WTC11 (cell line): ENCODE results near the gene CNTNAP5.

Source experiments
- AFF4 ChIP-seq: sonication (generic); formaldehyde crosslinking; IDR thresholded peaks from 2 replicates; pipeline ENCODE4 v1.8.1; 2023; ENCODE audit warnings: mild to moderate bottlenecking, missing genetic modification reagents, borderline replicate concordance
- GABPB1 ChIP-seq: sonication (generic); formaldehyde crosslinking; IDR thresholded peaks from 2 replicates; pipeline ENCODE4 v1.8.1; 2023; ENCODE audit warnings: mild to moderate bottlenecking, missing genetic modification reagents
- JUN ChIP-seq: sonication (generic); formaldehyde crosslinking; IDR thresholded peaks from 2 replicates; pipeline ENCODE4 v1.8.0; 2023; ENCODE audit warnings: mild to moderate bottlenecking, missing genetic modification reagents
- NR2C2 ChIP-seq: sonication (generic); formaldehyde crosslinking; IDR thresholded peaks from 2 replicates; pipeline ENCODE4 v1.8.0; 2022; ENCODE audit warnings: mild to moderate bottlenecking, missing genetic modification reagents
- SMAD3 ChIP-seq: sonication (generic); formaldehyde crosslinking; IDR thresholded peaks from 2 replicates; pipeline ENCODE4 v1.8.0; 2022; ENCODE audit warnings: missing genetic modification reagents, mild to moderate bottlenecking, borderline replicate concordance
- TEAD4 ChIP-seq: sonication (generic); formaldehyde crosslinking; IDR thresholded peaks from 2 replicates; pipeline ENCODE4 v1.8.0; 2022; ENCODE audit warnings: mild to moderate bottlenecking, missing genetic modification reagents
- ZBTB43 ChIP-seq: sonication (generic); formaldehyde crosslinking; IDR thresholded peaks from 2 replicates; pipeline ENCODE4 v1.8.1; 2023; ENCODE audit warnings: mild to moderate bottlenecking, missing genetic modification reagents
- ZNF263 ChIP-seq: sonication (generic); formaldehyde crosslinking; IDR thresholded peaks from 2 replicates; pipeline ENCODE4 v1.8.1; 2022; ENCODE audit warnings: low read depth, mild to moderate bottlenecking, moderate library complexity, missing genetic modification reagents
- ZNF423 ChIP-seq: fragments of 250-450 bp; sonication (Bioruptor Pico); IDR thresholded peaks from 2 replicates; pipeline ENCODE4 v2.1.2; 2022; ENCODE audit warnings: mild to moderate bottlenecking, moderate library complexity
- TF ChIP-seq, protein P1 (sequence below): sonication (generic); formaldehyde crosslinking; IDR thresholded peaks from 2 replicates; pipeline ENCODE4 v1.8.1; 2022; ENCODE audit warnings: low read depth, missing genetic modification reagents, borderline replicate concordance
- TF ChIP-seq, protein P2 (sequence below): fragments of 200-600 bp; IDR thresholded peaks from 2 replicates; pipeline ENCODE4 v1.8.0; 2022; ENCODE audit warnings: antibody characterized with exemption
- TF ChIP-seq, protein P3 (sequence below): sonication (generic); formaldehyde crosslinking; IDR thresholded peaks from 2 replicates; pipeline ENCODE4 v1.8.1; 2022; ENCODE audit warnings: missing genetic modification reagents, borderline replicate concordance
- TF ChIP-seq, protein P4 (sequence below): sonication (generic); formaldehyde crosslinking; IDR thresholded peaks from 2 replicates; pipeline ENCODE4 v1.8.1; 2023; ENCODE audit warnings: mild to moderate bottlenecking, missing genetic modification reagents, moderate library complexity

GRCh38 chr2:124837496-124837895, 812.4 kb downstream of the CNTNAP5 start:
- TF ChIP-seq AFF4 (CRISPR knock-in tag), result no peak
- TF ChIP-seq, protein P1, sequence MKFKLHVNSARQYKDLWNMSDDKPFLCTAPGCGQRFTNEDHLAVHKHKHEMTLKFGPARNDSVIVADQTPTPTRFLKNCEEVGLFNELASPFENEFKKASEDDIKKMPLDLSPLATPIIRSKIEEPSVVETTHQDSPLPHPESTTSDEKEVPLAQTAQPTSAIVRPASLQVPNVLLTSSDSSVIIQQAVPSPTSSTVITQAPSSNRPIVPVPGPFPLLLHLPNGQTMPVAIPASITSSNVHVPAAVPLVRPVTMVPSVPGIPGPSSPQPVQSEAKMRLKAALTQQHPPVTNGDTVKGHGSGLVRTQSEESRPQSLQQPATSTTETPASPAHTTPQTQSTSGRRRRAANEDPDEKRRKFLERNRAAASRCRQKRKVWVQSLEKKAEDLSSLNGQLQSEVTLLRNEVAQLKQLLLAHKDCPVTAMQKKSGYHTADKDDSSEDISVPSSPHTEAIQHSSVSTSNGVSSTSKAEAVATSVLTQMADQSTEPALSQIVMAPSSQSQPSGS (CRISPR knock-in tag), result no peak
- TF ChIP-seq, protein P2, sequence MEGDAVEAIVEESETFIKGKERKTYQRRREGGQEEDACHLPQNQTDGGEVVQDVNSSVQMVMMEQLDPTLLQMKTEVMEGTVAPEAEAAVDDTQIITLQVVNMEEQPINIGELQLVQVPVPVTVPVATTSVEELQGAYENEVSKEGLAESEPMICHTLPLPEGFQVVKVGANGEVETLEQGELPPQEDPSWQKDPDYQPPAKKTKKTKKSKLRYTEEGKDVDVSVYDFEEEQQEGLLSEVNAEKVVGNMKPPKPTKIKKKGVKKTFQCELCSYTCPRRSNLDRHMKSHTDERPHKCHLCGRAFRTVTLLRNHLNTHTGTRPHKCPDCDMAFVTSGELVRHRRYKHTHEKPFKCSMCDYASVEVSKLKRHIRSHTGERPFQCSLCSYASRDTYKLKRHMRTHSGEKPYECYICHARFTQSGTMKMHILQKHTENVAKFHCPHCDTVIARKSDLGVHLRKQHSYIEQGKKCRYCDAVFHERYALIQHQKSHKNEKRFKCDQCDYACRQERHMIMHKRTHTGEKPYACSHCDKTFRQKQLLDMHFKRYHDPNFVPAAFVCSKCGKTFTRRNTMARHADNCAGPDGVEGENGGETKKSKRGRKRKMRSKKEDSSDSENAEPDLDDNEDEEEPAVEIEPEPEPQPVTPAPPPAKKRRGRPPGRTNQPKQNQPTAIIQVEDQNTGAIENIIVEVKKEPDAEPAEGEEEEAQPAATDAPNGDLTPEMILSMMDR, result no peak
- TF ChIP-seq GABPB1 (CRISPR knock-in tag), result no peak
- TF ChIP-seq, protein P3, sequence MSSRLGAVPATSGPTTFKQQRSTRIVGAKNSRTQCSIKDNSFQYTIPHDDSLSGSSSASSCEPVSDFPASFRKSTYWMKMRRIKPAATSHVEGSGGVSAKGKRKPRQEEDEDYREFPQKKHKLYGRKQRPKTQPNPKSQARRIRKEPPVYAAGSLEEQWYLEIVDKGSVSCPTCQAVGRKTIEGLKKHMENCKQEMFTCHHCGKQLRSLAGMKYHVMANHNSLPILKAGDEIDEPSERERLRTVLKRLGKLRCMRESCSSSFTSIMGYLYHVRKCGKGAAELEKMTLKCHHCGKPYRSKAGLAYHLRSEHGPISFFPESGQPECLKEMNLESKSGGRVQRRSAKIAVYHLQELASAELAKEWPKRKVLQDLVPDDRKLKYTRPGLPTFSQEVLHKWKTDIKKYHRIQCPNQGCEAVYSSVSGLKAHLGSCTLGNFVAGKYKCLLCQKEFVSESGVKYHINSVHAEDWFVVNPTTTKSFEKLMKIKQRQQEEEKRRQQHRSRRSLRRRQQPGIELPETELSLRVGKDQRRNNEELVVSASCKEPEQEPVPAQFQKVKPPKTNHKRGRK (CRISPR knock-in tag), result no peak
- no peak for TF ChIP-seq NR2C2 (CRISPR knock-in tag)
- TF ChIP-seq TEAD4, result no peak
- no peak for TF ChIP-seq ZNF263 (CRISPR knock-in tag)
- no peak for TF ChIP-seq JUN (CRISPR knock-in tag)
- no peak for TF ChIP-seq SMAD3
- no peak for TF ChIP-seq ZNF423 (CRISPR knock-in tag)
- no peak for TF ChIP-seq ZBTB43 (CRISPR knock-in tag)
- TF ChIP-seq, protein P4, sequence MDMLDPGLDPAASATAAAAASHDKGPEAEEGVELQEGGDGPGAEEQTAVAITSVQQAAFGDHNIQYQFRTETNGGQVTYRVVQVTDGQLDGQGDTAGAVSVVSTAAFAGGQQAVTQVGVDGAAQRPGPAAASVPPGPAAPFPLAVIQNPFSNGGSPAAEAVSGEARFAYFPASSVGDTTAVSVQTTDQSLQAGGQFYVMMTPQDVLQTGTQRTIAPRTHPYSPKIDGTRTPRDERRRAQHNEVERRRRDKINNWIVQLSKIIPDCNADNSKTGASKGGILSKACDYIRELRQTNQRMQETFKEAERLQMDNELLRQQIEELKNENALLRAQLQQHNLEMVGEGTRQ (CRISPR knock-in tag), result no peak
